Measurements from ENCODE around the gene AFDN. TPM values are rescaled to one million over a fixed set of nuclear protein-coding genes. Genes with fewer than 3 reads are reported as not detected.

AFDN gene
- total and polyA plus RNA-seq, 2 donors (not counting 1 experiment from before 2014, with no cell fraction given): 21.0 to 57.1 TPM

- Histone ChIP-seq H3K9me3 (ENCODE audit: control insufficient read depth, insufficient read depth, low read depth, low read length) (no peaks in the 10 kb centered on the region), H3K4me1 (ENCODE audit: control insufficient read depth, extremely low read depth, insufficient read depth, low read length) (no peaks in the 10 kb centered on the region), H3K27ac (ENCODE audit: insufficient read depth, low read length) (no peak overlapping the region), H3K9ac (ENCODE audit: insufficient read depth, low read length) (no peak overlapping the region), H3K36me3 (ENCODE audit: control insufficient read depth, insufficient read depth, low read length) (peaks cover 3% of the 10 kb centered on the region), H3K4me3 (replicated peaks in 1 of 4; ENCODE audit: control extremely low read depth in 1 of 4, insufficient read depth in 1 of 4, low read depth in 3 of 4, low read length in 4 of 4) (no peak overlapping the region), H3K27me3 (ENCODE audit: control insufficient read depth, insufficient read depth, low read length) (no peaks in the 10 kb centered on the region), H3K4me2 (ENCODE audit: extremely low read depth, insufficient read depth, low read length) (no peak overlapping the region), H3K79me2 (ENCODE audit: control insufficient read depth, insufficient read depth, low read length) (no peaks in the 10 kb centered on the region), H2AFZ (ENCODE audit: low read length) (no peak overlapping the region), H4K20me1 (ENCODE audit: control insufficient read depth, extremely low read depth, insufficient read depth, low read length) (no peaks in the 10 kb centered on the region)
- no peak for TF ChIP-seq CTCF (conservative IDR thresholded peaks at IDR 0.05 in 1 of 2, IDR thresholded peaks at IDR 0.05 in 1 of 2; ENCODE audit: low read depth in 1 of 2, low read length in 2 of 2)
- no peak for DNase-seq (ENCODE audit: low read depth in 2 of 2)
Measured at GRCh38 chr6:167970230-167970629, 143.5 kb downstream of the AFDN start.

GRCh38 chr6:167972193-167972592, 145.5 kb downstream of the AFDN start:
- no peaks in the 10 kb centered on the region for H3K27me3 ChIP-seq (ENCODE audit: control insufficient read depth, insufficient read depth, low read length)
- no peak overlapping the region for H3K27ac ChIP-seq (ENCODE audit: insufficient read depth, low read length)
- no peak for TF ChIP-seq CTCF (conservative IDR thresholded peaks at IDR 0.05 in 1 of 2, IDR thresholded peaks at IDR 0.05 in 1 of 2; ENCODE audit: low read depth in 1 of 2, low read length in 2 of 2)
- TF ChIP-seq EZH2 (IDR thresholded peaks at IDR 0.05; ENCODE audit: low read length, missing control alignments): no peak
- H3K4me2 ChIP-seq (ENCODE audit: extremely low read depth, insufficient read depth, low read length): no peak overlapping the region
- H3K79me2 ChIP-seq (ENCODE audit: control insufficient read depth, insufficient read depth, low read length): no peaks in the 10 kb centered on the region
- H4K20me1 ChIP-seq (ENCODE audit: control insufficient read depth, extremely low read depth, insufficient read depth, low read length): no peaks in the 10 kb centered on the region
- no peak overlapping the region for H3K4me3 ChIP-seq (replicated peaks in 1 of 4; ENCODE audit: control extremely low read depth in 1 of 4, insufficient read depth in 1 of 4, low read depth in 3 of 4, low read length in 4 of 4)
- no peaks in the 10 kb centered on the region for H3K9me3 ChIP-seq (ENCODE audit: control insufficient read depth, insufficient read depth, low read depth, low read length)
- H3K36me3 ChIP-seq (ENCODE audit: control insufficient read depth, insufficient read depth, low read length): peaks cover 1% of the 10 kb centered on the region
- H3K9ac ChIP-seq (ENCODE audit: insufficient read depth, low read length): no peak overlapping the region
- DNase-seq (ENCODE audit: low read depth in 2 of 2): no peak
- H3K4me1 ChIP-seq (ENCODE audit: control insufficient read depth, extremely low read depth, insufficient read depth, low read length): no peaks in the 10 kb centered on the region
- H2AFZ ChIP-seq (ENCODE audit: low read length): no peak overlapping the region

GRCh38 chr6:167973148-167973885, 146.6 kb downstream of the AFDN start:
- Histone ChIP-seq H3K9ac (ENCODE audit: insufficient read depth, low read length) (no peak overlapping the region), H3K9me3 (ENCODE audit: control insufficient read depth, insufficient read depth, low read depth, low read length) (no peaks in the 10 kb centered on the region), H3K36me3 (ENCODE audit: control insufficient read depth, insufficient read depth, low read length) (no peaks in the 10 kb centered on the region), H3K4me2 (ENCODE audit: extremely low read depth, insufficient read depth, low read length) (no peak overlapping the region), H4K20me1 (ENCODE audit: control insufficient read depth, extremely low read depth, insufficient read depth, low read length) (no peaks in the 10 kb centered on the region), H3K4me3 (replicated peaks in 1 of 4; ENCODE audit: control extremely low read depth in 1 of 4, insufficient read depth in 1 of 4, low read depth in 3 of 4, low read length in 4 of 4) (no peak overlapping the region), H3K4me1 (ENCODE audit: control insufficient read depth, extremely low read depth, insufficient read depth, low read length) (no peaks in the 10 kb centered on the region), H3K27me3 (ENCODE audit: control insufficient read depth, insufficient read depth, low read length) (no peaks in the 10 kb centered on the region), H2AFZ (ENCODE audit: low read length) (no peak overlapping the region), H3K79me2 (ENCODE audit: control insufficient read depth, insufficient read depth, low read length) (no peaks in the 10 kb centered on the region), H3K27ac (ENCODE audit: insufficient read depth, low read length) (no peak overlapping the region)
- TF ChIP-seq CTCF (conservative IDR thresholded peaks at IDR 0.05 in 1 of 2, IDR thresholded peaks at IDR 0.05 in 1 of 2; ENCODE audit: low read depth in 1 of 2, low read length in 2 of 2) (no peak), EZH2 (IDR thresholded peaks at IDR 0.05; ENCODE audit: low read length, missing control alignments) (no peak)
- DNase-seq (ENCODE audit: low read depth in 2 of 2): no peak
